Germinal center (tissue), 1 donor: ENCODE results near the gene CDKN1B.
A peak's percentile ranks its signal among the peaks of the same experiment; 100 is the strongest.

Source experiments
- DNase-seq: peaks from one replicate; pipeline ENCODE4 v3.0.0; 2012; ENCODE audit warnings: mixed read lengths, low spot score

CDKN1B gene

GRCh38 chr12:12701457-12701856 lies 15.7 kb upstream of the CDKN1B start:
- no peak for DNase-seq

- peak; percentile 28 for DNase-seq
Measured at GRCh38 chr12:12704593-12705230, 12.5 kb upstream of the CDKN1B start.

- no peak for DNase-seq
Measured at GRCh38 chr12:12705838-12706520, 11.2 kb upstream of the CDKN1B start.

GRCh38 chr12:12713932-12714275 lies 3.3 kb upstream of the CDKN1B start:
- no peak for DNase-seq

- peak; percentile 66 for DNase-seq
Measured at GRCh38 chr12:12714276-12715021, 2.7 kb upstream of the CDKN1B start.

- no peak for DNase-seq
Measured at GRCh38 chr12:12715128-12715458, 2.1 kb upstream of the CDKN1B start.

GRCh38 chr12:12715459-12716150 lies 1.6 kb upstream of the CDKN1B start:
- no peak for DNase-seq

- DNase-seq: no peak
Measured at GRCh38 chr12:12716151-12716792, 896 bp upstream of the CDKN1B start.

GRCh38 chr12:12717586-12718380 lies 615 bp downstream of the CDKN1B start:
- DNase-seq: peak; percentile 25

GRCh38 chr12:12718381-12718759 lies 1.2 kb downstream of the CDKN1B start:
- DNase-seq: no peak

- peak; percentile 20 for DNase-seq
Measured at GRCh38 chr12:12718853-12719252, 1.7 kb downstream of the CDKN1B start.

GRCh38 chr12:12719496-12719895 lies 2.3 kb downstream of the CDKN1B start:
- DNase-seq: peak; percentile 46

GRCh38 chr12:12720052-12720451 lies 2.9 kb downstream of the CDKN1B start:
- no peak for DNase-seq

GRCh38 chr12:12720672-12721161 lies 3.5 kb downstream of the CDKN1B start:
- DNase-seq: no peak

GRCh38 chr12:12721176-12721751 lies 4.1 kb downstream of the CDKN1B start:
- no peak for DNase-seq

GRCh38 chr12:12721814-12722434 lies 4.8 kb downstream of the CDKN1B start:
- DNase-seq: no peak

GRCh38 chr12:12722435-12723148 lies 5.4 kb downstream of the CDKN1B start:
- DNase-seq: peak; percentile 21

- no peak for DNase-seq
Measured at GRCh38 chr12:12723149-12723680, 6.0 kb downstream of the CDKN1B start.

GRCh38 chr12:12723681-12724420 lies 6.7 kb downstream of the CDKN1B start:
- peak; percentile 44 for DNase-seq
